ENCODE measurements around the gene UGT1A4.

The UGT1A4 gene

DNA sequence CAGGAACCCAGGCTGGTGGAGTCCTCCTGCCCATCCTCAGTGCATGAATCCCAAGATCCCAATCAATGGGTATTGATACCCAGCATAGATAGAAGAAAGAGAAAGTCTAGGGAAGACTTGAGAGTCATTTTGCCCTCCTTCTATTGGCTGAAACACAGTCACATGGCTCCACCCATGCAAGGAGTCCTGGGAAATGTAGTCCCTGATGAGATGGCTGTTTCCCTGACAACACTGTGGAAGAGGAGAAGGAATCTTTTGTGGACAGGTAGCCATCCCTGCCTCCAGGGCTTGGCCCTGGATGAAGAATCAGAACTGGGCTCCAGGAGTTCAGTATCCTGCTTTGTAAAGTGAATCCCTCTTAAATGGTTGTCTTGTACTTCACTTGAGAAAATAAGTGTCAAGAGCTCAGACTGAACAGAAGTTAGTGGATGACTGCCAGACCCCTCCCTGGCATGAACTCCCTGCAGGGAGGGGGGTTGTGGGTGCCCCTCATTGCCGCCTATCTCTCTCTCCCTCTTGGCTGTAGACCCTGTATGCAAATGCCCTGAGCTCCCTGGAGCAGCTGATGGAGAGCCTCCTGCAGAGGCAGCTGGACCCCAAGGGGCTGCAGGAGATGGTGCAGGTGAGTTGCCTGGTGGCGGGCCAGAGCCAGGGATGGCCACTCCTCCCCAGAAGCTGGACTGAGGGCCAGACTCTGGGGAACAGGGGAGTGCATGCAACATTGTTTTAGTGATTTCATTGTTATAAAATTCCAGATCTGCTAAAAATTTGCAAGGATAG lies 95.7 kb downstream of the UGT1A4 start:
- no peak for DNase-seq

DNA sequence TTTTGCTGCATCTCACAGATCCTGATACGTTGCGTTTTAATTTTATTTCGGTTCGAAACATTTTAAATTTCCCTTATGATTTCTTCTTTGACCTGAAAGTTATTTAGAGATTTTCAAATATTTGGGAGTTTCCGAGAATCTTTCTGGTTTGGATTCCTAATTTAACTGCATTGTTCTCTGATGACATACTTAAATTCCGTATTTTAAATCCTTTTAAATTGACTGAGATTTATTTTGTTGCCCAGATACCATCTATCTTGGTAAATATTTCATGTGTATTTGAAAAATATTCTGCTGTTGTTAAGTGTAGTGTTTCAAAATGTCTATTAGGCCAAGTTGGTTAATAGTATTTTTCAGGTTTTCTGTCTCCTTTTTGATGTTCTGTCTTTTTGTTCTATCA lies 97.3 kb downstream of the UGT1A4 start:
- DNase-seq = no peak

- no peak for DNase-seq
Observed at GRCh38 chr2:233816334-233816733, 97.8 kb downstream of the UGT1A4 start.

- DNase-seq = no peak
Observed at GRCh38 chr2:233816771-233817170, 98.2 kb downstream of the UGT1A4 start.

DNA sequence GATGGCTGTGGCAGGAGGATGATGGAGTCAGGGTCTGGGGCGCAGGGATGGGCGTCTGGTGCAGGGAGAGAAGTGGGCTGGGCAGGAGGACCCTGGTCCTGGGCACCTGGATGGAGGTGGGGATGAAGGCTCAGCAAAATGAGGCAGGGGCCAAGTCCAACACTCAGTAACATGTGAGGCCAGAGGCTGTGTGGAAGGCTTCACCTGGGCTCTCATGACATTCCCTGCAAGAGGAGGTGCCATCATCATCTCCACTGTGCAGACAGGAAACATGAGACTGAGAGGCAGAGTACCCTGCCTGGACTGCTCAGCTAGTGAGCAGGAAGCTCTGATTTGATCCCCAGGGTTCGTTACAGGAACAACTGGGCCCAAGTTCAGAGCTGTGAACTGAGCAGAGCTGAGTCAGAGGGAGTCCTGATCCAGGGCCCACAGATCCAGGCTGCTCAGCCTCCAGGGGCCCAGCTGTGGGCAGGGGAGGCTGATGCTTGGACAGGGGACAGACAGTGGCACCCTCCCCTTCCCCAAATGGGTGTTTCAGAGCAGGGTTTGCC lies 98.9 kb downstream of the UGT1A4 start:
- DNase-seq = no peak

- DNase-seq = no peak
Observed at GRCh38 chr2:233817995-233818638, 99.6 kb downstream of the UGT1A4 start.

DNA sequence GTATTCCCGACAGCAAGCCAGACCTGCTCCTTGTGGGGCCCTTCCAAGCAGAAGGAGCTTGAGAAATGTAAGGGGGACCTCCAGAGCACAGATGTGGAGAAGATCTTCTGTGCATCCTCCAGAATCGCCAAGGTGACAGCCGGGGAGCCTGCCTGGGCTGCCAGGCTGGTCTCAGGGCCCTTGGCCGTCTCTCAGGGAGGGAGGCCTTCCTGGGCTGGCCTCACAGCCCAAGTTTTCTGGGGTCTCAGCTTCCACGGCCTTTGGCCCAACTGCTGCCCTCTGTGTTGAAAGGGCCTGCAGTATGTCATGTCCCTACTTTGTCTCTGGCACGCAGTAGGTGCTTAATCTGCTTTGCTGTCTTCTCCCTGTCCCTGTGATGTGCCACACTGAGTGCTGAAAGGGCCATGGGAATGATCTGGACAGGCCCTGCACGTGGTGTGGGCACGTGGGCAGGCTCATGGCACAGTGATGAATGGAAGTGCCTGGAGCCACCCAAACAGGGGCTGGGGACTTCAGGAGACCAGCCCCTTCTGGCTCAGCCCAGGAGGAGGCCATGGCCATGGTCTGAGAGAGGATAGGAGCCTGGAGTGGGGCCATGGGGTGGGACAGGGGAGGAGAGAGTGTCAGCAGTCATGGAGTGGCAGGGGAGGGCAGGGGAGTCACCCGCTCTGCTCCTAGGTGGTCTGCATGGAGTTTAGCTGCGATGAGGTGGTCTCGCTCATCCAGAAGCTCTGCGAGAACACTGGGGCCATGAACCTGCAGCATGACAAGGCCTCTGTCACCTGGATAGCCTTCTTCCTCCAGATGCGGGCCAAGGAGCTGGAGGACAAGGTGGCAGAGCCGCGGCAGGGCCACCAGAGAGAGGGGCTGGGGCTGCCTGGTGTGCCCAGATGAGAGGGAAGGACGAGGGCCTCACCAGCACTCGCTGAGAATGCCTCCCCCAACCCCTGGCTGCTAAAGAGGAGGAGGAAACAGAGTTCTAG lies 100.4 kb downstream of the UGT1A4 start:
- no peak for DNase-seq

- no peak for DNase-seq
Observed at GRCh38 chr2:233819884-233820773, 101.6 kb downstream of the UGT1A4 start.

DNA sequence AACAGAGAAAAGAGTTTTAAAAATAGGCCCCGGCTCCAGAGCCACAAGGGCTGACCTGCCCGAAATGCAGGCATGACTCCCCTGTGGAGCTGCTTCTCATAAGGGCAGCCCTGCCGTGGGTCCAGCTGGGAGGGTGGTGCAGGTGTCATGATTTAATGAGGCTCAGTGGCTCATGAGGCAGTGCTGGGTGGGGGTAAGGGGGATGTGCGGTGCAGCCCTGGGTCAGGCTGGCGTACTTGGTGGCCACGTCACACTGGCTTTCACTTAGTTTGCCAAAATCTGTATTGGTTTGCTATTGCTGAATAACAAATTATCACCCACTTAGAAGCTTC lies 102.2 kb downstream of the UGT1A4 start:
- DNase-seq = no peak

DNA sequence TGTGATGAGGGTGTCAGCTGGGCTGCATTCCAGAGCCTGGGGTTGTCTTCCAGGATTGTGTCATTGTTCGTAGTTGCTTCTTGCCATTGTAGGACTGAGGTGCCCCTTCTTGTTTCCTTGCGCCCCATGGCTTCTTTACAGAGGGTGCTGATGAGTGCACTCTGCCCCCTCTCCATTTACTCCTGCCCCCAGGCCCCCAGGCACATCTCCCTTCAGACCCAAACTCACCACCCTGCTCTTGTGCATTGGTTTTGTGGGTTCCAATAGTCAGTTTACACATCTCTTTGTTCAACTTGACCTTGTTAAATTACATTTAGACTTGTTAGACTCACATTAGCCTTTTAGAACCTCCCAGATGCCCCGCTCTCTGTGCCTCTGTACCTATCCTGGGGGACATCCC lies 102.7 kb downstream of the UGT1A4 start:
- DNase-seq = no peak

- DNase-seq = no peak
Observed at GRCh38 chr2:233821709-233822100, 103.2 kb downstream of the UGT1A4 start.

GRCh38 chr2:233822101-233822771 lies 103.7 kb downstream of the UGT1A4 start:
- no peak for DNase-seq

All from NCI-H226 (cell line).